Neural cell (in vitro differentiated cells): Measurements from ENCODE around the gene DCX.

Experiments used
- CTCF ChIP-seq: fragments of 450-650 bp; IDR thresholded peaks from 2 replicates; pipeline ENCODE4 v1.5.1; 2014; ENCODE audit warnings: antibody characterized with exemption, mild to moderate bottlenecking, moderate library complexity; ENCODE audit not compliant: poor library complexity, severe bottlenecking
- EZH2 ChIP-seq: fragments of 200-600, 300-800 bp; shearing (Covaris generic), sonication (generic); IDR thresholded peaks from 2 replicates; pipeline ENCODE4 v1.6.1; 2014; ENCODE audit warnings: antibody characterized with exemption, low read length, borderline replicate concordance, mild to moderate bottlenecking; ENCODE audit not compliant: insufficient read depth, poor library complexity, severe bottlenecking
- POLR2AphosphoS5 ChIP-seq: IDR thresholded peaks from 2 replicates; pipeline ENCODE4 v1.6.1; 2012
- SMC3 ChIP-seq: fragments of 450-650 bp; conservative IDR thresholded peaks from 2 replicates; pipeline ENCODE4 v1.6.1; 2014; ENCODE audit warnings: antibody characterized with exemption, mild to moderate bottlenecking, moderate library complexity; ENCODE audit not compliant: poor library complexity
- TAF1 ChIP-seq: IDR thresholded peaks from 2 replicates; pipeline ENCODE4 v1.6.1; 2012; ENCODE audit warnings: low read depth

GRCh38 chrX:111262086-111262485, 149.9 kb downstream of the DCX start:
- no peak for TF ChIP-seq POLR2AphosphoS5
- no peak for TF ChIP-seq TAF1
- TF ChIP-seq CTCF, result no peak
- no peak for TF ChIP-seq EZH2
- no peak for TF ChIP-seq SMC3
